Measurements from ENCODE around the gene THUMPD2.
A peak's percentile ranks its signal among the peaks of the same experiment; 100 is the strongest.

THUMPD2 gene

GRCh38 chr2:39778775-39779340, at the start of gene THUMPD2:
THUMPD2 (minus strand) TSS chr2:39779258; CDS start chr2:39779239, 19 bp downstream.
- peak within 1 kb of the TSS; percentile 100 for H3K4me3 ChIP-seq
- peak within 1 kb of the TSS; percentile 89 to 94 for H3K27ac ChIP-seq
- no peak for TF ChIP-seq CTCF (IDR thresholded peaks at IDR 0.05)
- DNase-seq (ENCODE audit: low spot score), result no peak

GRCh38 chr2:39821871-39822270, 42.8 kb upstream of the THUMPD2 start:
- DNase-seq (ENCODE audit: low spot score), result no peak
- H3K4me3 ChIP-seq, result no peak overlapping the region
- H3K27ac ChIP-seq, result no peak overlapping the region
- no peak for TF ChIP-seq CTCF (IDR thresholded peaks at IDR 0.05)

- Histone ChIP-seq H3K4me3 (no peak overlapping the region), H3K27ac (no peak overlapping the region)
- TF ChIP-seq CTCF (IDR thresholded peaks at IDR 0.05), result no peak
- DNase-seq (ENCODE audit: low spot score), result no peak
Measured at GRCh38 chr2:39816845-39817244, 37.8 kb upstream of the THUMPD2 start.

- Histone ChIP-seq H3K27ac (no peak overlapping the region), H3K4me3 (no peak overlapping the region)
- DNase-seq (ENCODE audit: low spot score), result no peak
- no peak for TF ChIP-seq CTCF (IDR thresholded peaks at IDR 0.05)
Measured at GRCh38 chr2:39816428-39816827, 37.4 kb upstream of the THUMPD2 start.

- Histone ChIP-seq H3K4me3 (no peak overlapping the region), H3K27ac (no peak overlapping the region)
- no peak for TF ChIP-seq CTCF (IDR thresholded peaks at IDR 0.05)
- no peak for DNase-seq (ENCODE audit: low spot score)
Measured at GRCh38 chr2:39805936-39806608, 27.0 kb upstream of the THUMPD2 start.

- Histone ChIP-seq H3K4me3 (no peak overlapping the region), H3K27ac (no peak overlapping the region)
- no peak for TF ChIP-seq CTCF (IDR thresholded peaks at IDR 0.05)
- no peak for DNase-seq (ENCODE audit: low spot score)
Measured at GRCh38 chr2:39803839-39804238, 24.8 kb upstream of the THUMPD2 start.

- no peak for DNase-seq (ENCODE audit: low spot score)
- Histone ChIP-seq H3K4me3 (no peak overlapping the region), H3K27ac (no peak overlapping the region)
- TF ChIP-seq CTCF (IDR thresholded peaks at IDR 0.05), result no peak
Measured at GRCh38 chr2:39800752-39801151, 21.7 kb upstream of the THUMPD2 start.

Data from coronary artery (tissue), 2 donors.